GM21367 (cell line): Measurements from ENCODE around the gene FANCB.

Experiments used
- ATAC-seq: cut with Tn5 transposase; IDR thresholded peaks from one replicate; pipeline ENCODE4 v1.9.1; 2021; ENCODE audit not compliant: unreplicated experiment

FANCB gene

DNA sequence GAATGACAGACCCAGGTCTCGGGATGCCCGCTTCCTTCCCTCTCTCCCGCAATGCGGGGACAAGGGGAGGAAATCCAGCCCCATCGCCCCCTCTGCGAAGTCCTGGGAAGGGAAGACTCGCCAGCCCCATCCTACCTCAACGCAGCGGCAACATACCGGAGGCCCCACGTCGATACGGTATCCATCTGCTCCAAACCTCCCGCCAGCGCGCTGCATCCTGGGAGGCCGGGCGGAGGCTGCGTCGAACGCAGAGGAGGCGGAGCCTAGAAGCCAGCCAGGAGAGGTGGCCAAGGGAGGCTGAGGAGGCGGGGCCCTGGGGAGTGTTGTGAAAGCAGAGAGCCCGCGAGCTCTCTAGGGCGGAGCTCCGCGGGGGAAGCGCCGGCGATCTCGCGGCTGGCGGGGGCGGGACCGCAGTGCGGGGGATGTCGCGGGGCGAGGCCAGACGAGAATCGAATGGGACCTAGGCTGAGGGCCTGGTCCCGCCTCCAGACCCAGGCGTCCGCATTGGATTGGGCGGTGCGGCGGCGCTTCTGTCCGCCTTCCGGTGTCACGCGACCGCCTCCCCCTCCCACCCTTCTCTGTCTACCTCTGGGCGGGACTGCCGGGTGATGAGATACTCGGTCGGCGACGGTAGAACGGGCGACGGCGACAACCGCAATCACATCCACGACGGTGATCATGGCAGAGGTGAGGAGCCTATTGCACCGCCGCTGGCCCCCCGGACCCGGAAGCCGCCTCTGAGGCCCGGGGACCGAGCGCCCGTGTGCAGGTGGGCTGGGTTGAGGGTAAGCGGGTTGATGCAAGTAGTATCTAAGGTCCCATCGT, at the start of gene FANCB, which contains the start of gene MOSPD2:
FANCB (minus strand) TSS at position 219 of the 825 bp plus-strand sequence. CDS start 7,559 bp downstream, outside the sequence.
MOSPD2 (plus strand) TSS at position 571 of the 825 bp plus-strand sequence; CDS start at position 679, 108 bp downstream.
- ATAC-seq, result peak; percentile 94

GRCh38 chrX:14922437-14922836, 49.6 kb upstream of the FANCB start:
- ATAC-seq, result no peak

DNA sequence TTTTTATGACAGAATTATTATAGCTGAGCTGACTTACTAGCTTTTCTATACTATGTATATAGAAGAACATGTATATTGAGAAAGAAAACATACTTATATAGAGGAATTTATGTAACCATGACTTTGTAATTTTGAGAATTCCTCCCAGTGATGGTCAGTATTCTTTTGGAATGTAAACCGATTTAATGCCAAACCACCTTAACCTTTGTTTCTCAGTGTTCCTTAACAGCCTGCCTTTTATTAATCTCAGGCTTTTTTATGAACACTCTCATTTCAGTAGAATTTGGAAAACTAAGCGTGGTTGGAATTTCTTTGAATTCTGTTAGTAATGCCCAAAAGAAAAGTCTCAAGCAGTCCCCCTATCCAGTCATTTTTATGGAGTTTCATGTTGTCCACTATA, 47.3 kb upstream of the FANCB start:
- no peak for ATAC-seq

GRCh38 chrX:14919407-14919806, 46.5 kb upstream of the FANCB start:
- no peak for ATAC-seq

DNA sequence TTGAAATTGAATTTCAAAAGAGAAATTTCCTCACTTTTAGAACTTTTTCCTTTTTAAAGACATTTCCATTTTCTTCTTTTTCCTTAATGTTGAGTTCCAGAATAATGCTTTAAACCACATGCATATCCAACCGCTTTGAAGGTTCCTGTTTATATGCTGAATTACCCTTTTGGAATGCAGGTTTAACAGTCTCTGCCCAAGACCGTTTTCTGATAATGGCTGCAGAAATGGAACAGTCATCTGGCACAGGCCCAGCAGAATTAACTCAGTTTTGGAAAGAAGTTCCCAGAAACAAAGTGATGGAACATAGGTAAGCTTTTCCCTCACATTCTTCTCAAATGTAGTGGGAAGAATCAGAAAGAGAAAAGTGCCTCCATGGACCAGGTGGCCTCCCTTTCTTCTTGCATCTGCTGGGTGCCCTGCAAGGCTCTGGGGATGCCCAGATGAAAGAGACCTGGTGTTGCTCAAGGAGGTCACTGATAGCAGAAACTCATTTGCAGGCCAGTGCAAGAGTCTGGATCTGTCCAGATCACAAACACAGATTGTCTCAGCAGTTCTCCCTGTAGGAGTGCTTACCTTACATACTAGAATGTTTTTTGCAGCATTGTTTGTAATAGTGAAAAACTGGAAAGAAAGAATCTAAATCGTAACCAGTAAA, 43.3 kb upstream of the FANCB start:
- no peak for ATAC-seq

DNA sequence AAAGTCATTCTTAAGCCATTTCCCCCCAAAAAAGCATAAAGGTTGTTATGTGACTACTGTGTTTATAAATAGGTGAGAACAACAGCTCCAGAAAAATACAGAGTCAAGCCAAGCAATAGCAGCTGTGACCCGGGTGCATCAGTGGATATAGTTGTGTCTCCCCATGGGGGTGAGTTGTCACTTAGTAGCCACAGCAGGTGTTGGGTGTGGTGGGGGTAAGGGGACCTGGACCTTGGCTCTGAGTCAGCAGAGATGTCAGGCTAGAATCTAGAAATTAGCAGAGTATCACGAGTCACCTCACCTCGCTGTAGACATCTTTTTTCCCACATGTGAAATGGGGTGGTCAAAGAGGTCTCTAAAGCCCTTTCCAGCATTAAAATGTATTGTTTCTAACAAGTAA, 42.7 kb upstream of the FANCB start:
- no peak for ATAC-seq

- ATAC-seq, result no peak
Measured at GRCh38 chrX:14913241-14913640, 40.4 kb upstream of the FANCB start.

DNA sequence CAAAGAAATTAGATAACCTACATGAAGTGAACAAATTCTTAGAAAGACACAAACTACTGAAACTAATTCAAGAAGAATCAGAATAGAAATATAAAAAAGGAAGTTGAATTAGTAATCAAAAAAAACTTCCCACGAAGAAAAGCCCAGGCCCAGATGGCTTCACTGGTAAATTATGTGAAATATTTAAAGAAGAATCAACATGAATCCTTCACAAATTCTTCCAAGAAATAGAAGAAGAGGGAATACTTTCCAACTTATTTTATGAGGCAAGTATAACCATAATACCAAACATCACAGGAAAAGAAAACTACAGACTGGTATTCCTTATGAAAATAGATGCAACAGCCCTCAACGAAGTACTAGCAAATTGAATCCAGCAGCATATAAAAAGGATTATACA, 31.0 kb upstream of the FANCB start:
- no peak for ATAC-seq

GRCh38 chrX:14902537-14902936, 29.7 kb upstream of the FANCB start:
- no peak for ATAC-seq

GRCh38 chrX:14899607-14900006, 26.7 kb upstream of the FANCB start:
- ATAC-seq, result peak; percentile 64

- no peak for ATAC-seq
Measured at GRCh38 chrX:14897042-14897441, 24.2 kb upstream of the FANCB start.

GRCh38 chrX:14896273-14896672, 23.4 kb upstream of the FANCB start:
- ATAC-seq, result no peak

DNA sequence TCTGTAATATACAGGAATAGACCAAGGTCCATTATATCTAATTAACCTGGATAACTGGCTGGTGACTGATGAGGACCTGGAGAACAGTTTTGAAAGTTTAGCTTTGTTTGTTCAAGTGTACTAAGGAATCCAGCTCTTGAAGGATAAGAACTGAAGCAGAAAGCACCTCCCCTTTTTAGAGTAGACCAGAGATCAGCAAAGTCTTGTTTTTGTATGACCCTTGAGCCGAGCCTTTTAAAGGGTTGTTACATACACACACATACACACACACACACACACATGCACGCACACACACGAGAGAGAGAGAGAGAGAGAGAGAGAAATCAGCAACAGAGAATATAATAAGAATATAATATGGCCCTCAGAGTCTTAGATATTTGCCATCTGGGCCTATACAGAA, 13.4 kb upstream of the FANCB start:
- ATAC-seq, result no peak

GRCh38 chrX:14884714-14885113, 11.8 kb upstream of the FANCB start:
- ATAC-seq, result no peak

GRCh38 chrX:14883826-14884225, 11.0 kb upstream of the FANCB start:
- no peak for ATAC-seq

DNA sequence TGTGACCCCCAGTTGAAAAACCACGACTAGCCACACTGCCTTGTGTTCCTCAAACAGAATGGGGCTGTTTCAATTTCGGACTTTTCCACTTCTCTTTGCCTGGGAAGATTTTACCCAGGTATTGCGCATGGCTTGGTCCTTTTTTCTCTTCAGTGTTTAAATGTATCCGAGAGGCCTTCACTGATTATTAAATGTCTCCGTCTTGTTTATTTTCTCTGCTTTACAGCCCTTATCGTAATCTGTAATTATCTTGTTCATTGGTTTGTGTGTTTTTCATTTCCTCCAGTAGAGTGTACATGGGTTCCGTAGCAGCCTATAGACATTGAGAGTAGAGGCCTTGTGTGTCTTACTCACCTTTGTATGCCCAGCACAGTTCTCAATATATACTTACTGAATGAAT, 2.8 kb upstream of the FANCB start:
- no peak for ATAC-seq

- no peak for ATAC-seq
Measured at GRCh38 chrX:14873676-14874049, 794 bp upstream of the FANCB start.

DNA sequence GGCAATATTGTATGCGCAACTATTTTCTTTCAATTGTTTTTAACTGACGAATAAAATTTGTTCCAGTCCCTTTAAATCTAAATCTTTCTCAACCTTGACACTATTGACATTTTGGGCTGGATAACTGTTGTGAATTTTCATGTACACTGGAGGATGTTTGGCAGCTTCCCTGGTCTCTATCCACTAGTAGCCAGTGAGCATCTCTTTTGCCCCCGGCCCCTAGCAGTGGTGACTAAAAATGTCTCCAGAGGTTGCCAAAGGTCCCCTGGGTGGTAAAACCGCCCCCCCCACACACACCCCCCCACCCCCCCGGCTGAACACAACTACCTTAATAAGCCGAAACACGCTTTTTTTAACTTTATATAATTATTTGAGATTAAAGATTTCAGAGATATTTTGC, 514 bp downstream of the FANCB start:
- ATAC-seq, result no peak

GRCh38 chrX:14871767-14872166, 1.1 kb downstream of the FANCB start:
- no peak for ATAC-seq

- no peak for ATAC-seq
Measured at GRCh38 chrX:14865201-14865600, 7.7 kb downstream of the FANCB start.

- ATAC-seq, result no peak
Measured at GRCh38 chrX:14864631-14865030, 8.2 kb downstream of the FANCB start.

DNA sequence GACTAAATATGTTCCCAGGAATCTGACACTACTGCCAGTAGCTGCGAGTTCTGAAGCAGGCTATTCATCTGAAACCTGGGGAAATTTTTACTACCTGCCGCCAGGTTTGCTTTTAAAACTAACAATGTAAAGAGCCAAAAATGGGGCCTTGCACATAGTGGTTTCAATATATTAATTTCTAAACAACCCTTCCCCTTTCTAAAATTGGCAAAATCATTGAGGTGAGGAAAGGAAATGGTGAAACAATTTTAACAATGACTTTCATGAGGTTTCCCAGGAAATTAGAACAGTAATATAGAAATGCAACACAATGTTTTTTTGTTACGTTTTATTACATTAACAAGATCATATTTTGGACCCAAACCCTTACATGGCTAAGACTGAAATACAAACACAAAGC, 21.3 kb downstream of the FANCB start:
- no peak for ATAC-seq
